BJ (cell line): ENCODE data around the gene PINLYP. TPM values are rescaled to one million over a fixed set of nuclear protein-coding genes. Genes with fewer than 3 reads are reported as not detected.

Source experiments
- CTCF ChIA-PET: fragments of 350-600 bp; formaldehyde crosslinking; extraction: SDS; loops from one replicate; lab custom pipeline; 2021; ENCODE audit warnings: antibody characterized with exemption, inconsistent platforms; lab: Yijun Ruan, JAX
- POLR2A ChIA-PET: fragments of 300-600 bp; sonication (Branson Sonifier 250); formaldehyde crosslinking; extraction: SDS; loops from one replicate; lab custom pipeline; 2021; ENCODE audit warnings: antibody characterized with exemption; lab: Charles Lee
- DNase-seq: peaks from one replicate; pipeline ENCODE4 v3.0.0-alpha.2; 2011; ENCODE audit warnings: low read depth
- H3K27me3 ChIP-seq: 2 replicates; pipeline ENCODE4 v1.6.0; 2011; ENCODE audit warnings: low read length; ENCODE audit not compliant: control insufficient read depth, insufficient read depth
- H3K36me3 ChIP-seq: 2 replicates; pipeline ENCODE4 v1.5.1; 2011; ENCODE audit warnings: low read length; ENCODE audit not compliant: control insufficient read depth, insufficient read depth
- H3K4me3 ChIP-seq: 2 replicates; pipeline ENCODE4 v1.5.1; 2011; ENCODE audit warnings: low read depth, mild to moderate bottlenecking, control low read depth, low read length
- polyA plus RNA-seq: library from polyadenylated mRNA; depleted of rRNA; stranded (reverse); fragments of >200 nt; gene quantifications from 2 replicates; pipeline ENCODE4 v1.2.3, GENCODE V29; 2011
- TF ChIP-seq, protein P1 (sequence below): IDR thresholded peaks from 2 replicates; pipeline ENCODE4 v1.5.1; 2011; ENCODE audit warnings: low read depth, mild to moderate bottlenecking, control low read depth, inconsistent platforms, low read length, moderate library complexity; ENCODE audit not compliant: insufficient read depth

PINLYP gene
- polyA plus RNA-seq, 1 experiment: 2.2 TPM

DNA sequence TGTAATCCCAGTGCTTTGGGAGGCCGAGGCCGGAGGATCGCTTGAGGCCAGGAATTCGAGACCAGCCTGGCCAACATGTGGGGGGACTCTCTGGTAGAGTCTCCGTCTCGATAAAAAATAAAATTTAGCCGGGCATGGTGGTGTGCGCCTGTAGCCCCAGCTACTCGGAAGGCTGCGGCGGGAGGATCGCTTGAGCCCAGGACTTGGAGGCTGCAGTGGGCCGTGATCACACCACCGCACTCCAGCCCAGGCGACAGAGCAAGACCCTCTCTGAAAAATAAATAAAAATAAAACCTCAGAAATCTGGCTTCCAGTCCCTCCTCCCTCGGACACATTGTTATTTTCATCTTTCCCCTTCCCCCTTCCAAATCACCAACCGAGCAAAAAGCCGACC, 20.0 kb downstream of the PINLYP start:
- H3K27me3 ChIP-seq: no peaks in the 10 kb centered on the region
- ChIA-PET CTCF (interaction anchor here (1.0 to 4.9 kb wide), 13 partner anchors 11 to 216 kb away, joined by 3 to 43 read pairs (median 7); partner anchors contain the start of genes ETHE1, PLAUR and ZNF575), POLR2A (interaction anchor here (0.7 kb wide), 1 partner anchor 67 kb away, joined by 3 read pairs; no protein-coding TSS in a partner anchor)
- H3K36me3 ChIP-seq: peaks cover 19% of the 10 kb centered on the region
- TF ChIP-seq, protein P1, sequence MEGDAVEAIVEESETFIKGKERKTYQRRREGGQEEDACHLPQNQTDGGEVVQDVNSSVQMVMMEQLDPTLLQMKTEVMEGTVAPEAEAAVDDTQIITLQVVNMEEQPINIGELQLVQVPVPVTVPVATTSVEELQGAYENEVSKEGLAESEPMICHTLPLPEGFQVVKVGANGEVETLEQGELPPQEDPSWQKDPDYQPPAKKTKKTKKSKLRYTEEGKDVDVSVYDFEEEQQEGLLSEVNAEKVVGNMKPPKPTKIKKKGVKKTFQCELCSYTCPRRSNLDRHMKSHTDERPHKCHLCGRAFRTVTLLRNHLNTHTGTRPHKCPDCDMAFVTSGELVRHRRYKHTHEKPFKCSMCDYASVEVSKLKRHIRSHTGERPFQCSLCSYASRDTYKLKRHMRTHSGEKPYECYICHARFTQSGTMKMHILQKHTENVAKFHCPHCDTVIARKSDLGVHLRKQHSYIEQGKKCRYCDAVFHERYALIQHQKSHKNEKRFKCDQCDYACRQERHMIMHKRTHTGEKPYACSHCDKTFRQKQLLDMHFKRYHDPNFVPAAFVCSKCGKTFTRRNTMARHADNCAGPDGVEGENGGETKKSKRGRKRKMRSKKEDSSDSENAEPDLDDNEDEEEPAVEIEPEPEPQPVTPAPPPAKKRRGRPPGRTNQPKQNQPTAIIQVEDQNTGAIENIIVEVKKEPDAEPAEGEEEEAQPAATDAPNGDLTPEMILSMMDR: no peak
- no peak for DNase-seq
- peak overlapping the region; percentile 64 for H3K4me3 ChIP-seq

DNA sequence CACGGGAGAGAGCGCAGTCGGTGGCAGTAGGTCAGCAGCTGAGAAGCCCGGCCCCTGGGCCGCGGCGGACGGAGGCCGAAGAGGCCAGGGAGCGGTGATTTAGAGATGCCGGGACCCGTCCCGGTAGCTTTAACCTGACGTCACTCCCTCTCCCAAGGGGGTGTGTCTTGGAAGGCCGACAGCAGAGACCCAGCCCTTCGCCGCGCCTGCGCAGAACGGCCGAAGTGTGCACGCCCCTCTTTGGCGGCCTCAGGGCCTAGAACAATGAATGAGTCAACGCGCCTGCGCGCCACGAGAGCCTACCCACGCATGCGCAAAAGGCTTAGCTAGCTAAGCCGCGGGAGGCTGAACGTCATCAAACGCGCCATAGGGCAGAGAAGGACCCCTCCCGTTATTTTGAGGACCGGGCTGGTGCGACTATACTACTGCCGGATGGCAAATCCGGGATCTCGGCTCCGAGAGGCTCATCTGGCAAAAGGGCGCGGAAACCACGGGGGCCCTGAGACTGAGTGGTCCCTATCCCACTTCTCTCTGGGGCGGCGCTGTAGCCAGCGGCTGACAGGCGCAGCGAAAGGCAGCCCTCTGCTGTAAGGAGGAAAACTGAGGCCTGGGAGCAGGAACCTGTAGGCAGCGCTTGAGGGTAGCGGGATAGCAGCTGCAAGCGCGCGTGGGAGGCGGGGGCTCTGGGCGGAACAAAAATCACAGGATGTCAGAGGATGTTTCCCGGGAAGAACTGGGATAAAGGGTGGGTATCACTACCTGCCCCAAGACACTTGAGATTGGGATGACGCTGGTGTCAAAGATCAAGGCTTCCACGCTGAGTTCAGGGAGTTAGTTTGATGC, 20.6 kb downstream of the PINLYP start, which contains the start of the genes IRGQ and ZNF576:
IRGQ (minus strand) TSS at position 136 of the 843 bp plus-strand sequence. CDS start 796 bp downstream, outside the sequence.
ZNF576 (plus strand) TSS at position 597 of the 843 bp plus-strand sequence. CDS start 514 bp downstream, outside the sequence.
- H3K27me3 ChIP-seq: no peaks in the 10 kb centered on the region
- H3K4me3 ChIP-seq: peak within 1 kb of the TSS; percentile 64
- ChIA-PET POLR2A (interaction anchor here (0.7 kb wide), 1 partner anchor 68 kb away, joined by 3 read pairs; no protein-coding TSS in a partner anchor), CTCF (interaction anchor here (1.0 to 4.9 kb wide), 11 partner anchors 12 to 149 kb away, joined by 3 to 43 read pairs (median 10); partner anchors contain the start of genes PLAUR and ZNF575)
- H3K36me3 ChIP-seq: peaks cover 16% of the 10 kb centered on the region
- peak; percentile 97 for DNase-seq
- TF ChIP-seq, protein P1: peak; percentile 16; the same call in 1 of the 2 replicates

DNA sequence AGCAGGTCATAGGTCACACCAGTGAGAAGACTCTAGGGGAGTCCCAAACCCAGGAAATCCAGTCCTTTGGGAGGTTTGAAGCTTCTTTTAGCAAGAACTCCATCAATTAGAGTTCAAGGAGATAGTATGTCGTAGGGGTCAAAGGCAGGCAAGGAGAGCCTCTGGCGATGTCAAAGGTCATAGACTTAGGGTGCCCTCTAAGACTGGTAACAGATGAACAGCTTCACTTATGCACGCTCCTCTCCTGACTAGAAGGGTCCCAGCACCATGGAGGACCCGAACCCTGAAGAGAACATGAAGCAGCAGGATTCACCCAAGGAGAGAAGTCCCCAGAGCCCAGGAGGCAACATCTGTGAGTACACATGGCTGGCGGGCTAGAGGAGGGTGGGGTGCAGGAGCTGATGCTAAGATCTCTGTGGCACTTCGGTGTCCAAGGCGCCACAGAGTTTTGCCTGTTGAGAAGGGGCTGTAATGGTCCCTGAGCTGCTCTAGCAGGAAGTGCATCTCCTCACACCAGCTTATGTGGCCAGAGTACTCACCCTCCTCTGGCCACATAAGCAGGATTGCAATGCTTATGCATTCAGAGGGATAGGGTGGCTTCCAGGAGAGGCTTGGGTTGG, 21.4 kb downstream of the PINLYP start:
- POLR2A ChIA-PET: no interaction called here
- TF ChIP-seq, protein P1: no peak
- CTCF ChIA-PET: interaction anchor here (0.6 to 4.9 kb wide), 6 partner anchors 23 to 150 kb away, joined by 3 to 43 read pairs (median 4); partner anchors contain the start of gene ZNF575
- Histone ChIP-seq H3K4me3 (peak overlapping the region; percentile 61), H3K27me3 (no peaks in the 10 kb centered on the region), H3K36me3 (peaks cover 14% of the 10 kb centered on the region)
- DNase-seq: no peak

DNA sequence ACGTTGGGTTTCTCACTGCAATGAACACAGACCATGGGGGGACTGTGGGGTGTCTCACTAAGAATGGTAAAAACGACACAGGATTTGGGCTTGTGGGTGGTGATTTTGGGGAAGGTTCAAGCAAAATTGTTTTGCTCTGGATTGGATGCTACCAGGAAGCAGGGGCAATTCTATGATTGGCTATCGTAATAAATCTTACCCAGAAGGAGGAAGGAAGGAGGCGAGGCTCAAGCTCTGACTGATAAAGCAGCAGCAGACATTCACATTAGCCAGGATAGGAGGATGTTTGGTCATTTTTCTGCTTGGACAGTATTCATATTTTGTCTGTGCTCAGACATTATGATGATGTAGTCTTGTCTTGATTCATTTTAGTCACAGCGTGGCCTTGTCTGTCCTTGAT, 22.3 kb downstream of the PINLYP start:
- peaks cover 13% of the 10 kb centered on the region for H3K36me3 ChIP-seq
- H3K4me3 ChIP-seq: no peak overlapping the region
- POLR2A ChIA-PET: no interaction called here
- TF ChIP-seq, protein P1: no peak
- no peak for DNase-seq
- CTCF ChIA-PET: interaction anchor here (4.9 kb wide), 1 partner anchor 43 kb away, joined by 36 read pairs; no protein-coding TSS in a partner anchor
- no peaks in the 10 kb centered on the region for H3K27me3 ChIP-seq
